Hepatocyte (in vitro differentiated cells): ENCODE results near the gene KCNJ8. TPM values are rescaled to one million over a fixed set of nuclear protein-coding genes. Genes with fewer than 3 reads are reported as not detected.

ENCODE experiments used
- DNase-seq: peaks from one replicate; pipeline ENCODE4 v3.0.0-alpha.2; 2016; ENCODE audit warnings: low spot score
- H2AFZ ChIP-seq: fragments of 200-600 bp; sonication (generic); 2 replicates; pipeline ENCODE4 v1.6.0; 2016; ENCODE audit warnings: antibody characterized with exemption, mild to moderate bottlenecking
- H3K27ac ChIP-seq: fragments of 200-600 bp; sonication (generic); 2 replicates; pipeline ENCODE4 v1.5.1; 2016; ENCODE audit warnings: mild to moderate bottlenecking
- H3K27me3 ChIP-seq: fragments of 200-600 bp; sonication (generic); 2 replicates; pipeline ENCODE4 v1.6.1; 2016
- H3K36me3 ChIP-seq: fragments of 200-600 bp; sonication (generic); replicated peaks from 2 replicates; pipeline ENCODE4 v1.5.1; 2016; ENCODE audit warnings: low read depth; ENCODE audit not compliant: insufficient read depth
- H3K4me1 ChIP-seq: fragments of 200-600 bp; sonication (generic); 2 replicates; pipeline ENCODE4 v1.5.1; 2016; ENCODE audit warnings: mild to moderate bottlenecking, moderate library complexity; ENCODE audit not compliant: insufficient read depth
- H3K4me2 ChIP-seq: fragments of 200-600 bp; sonication (generic); 2 replicates; pipeline ENCODE4 v1.6.0; 2016
- H3K4me3 ChIP-seq: fragments of 200-600 bp; sonication (generic); 2 replicates; pipeline ENCODE4 v1.5.1; 2016; ENCODE audit warnings: mild to moderate bottlenecking
- H3K79me2 ChIP-seq: fragments of 200-600 bp; sonication (generic); 2 replicates; pipeline ENCODE4 v1.6.0; 2017; ENCODE audit warnings: mild to moderate bottlenecking
- H3K9me2 ChIP-seq: fragments of 200-600 bp; sonication (generic); replicated peaks from 2 replicates; pipeline ENCODE4 v1.6.0; 2017; ENCODE audit warnings: mild to moderate bottlenecking; ENCODE audit not compliant: insufficient read depth
- H3K9me3 ChIP-seq: fragments of 200-600 bp; sonication (generic); 2 replicates; pipeline ENCODE4 v1.5.1; 2016; ENCODE audit warnings: low read depth, mild to moderate bottlenecking
- H4K20me1 ChIP-seq: fragments of 200-600 bp; sonication (generic); 2 replicates; pipeline ENCODE4 v1.6.0; 2016; ENCODE audit warnings: mild to moderate bottlenecking; ENCODE audit not compliant: insufficient read depth, poor library complexity, severe bottlenecking
- CTCF ChIP-seq: fragments of 200-600 bp; sonication (generic); IDR thresholded peaks from 2 replicates; pipeline ENCODE4 v1.5.1; 2016; ENCODE audit warnings: antibody characterized with exemption, mild to moderate bottlenecking; ENCODE audit not compliant: poor library complexity
- EZH2 ChIP-seq: fragments of 200-600 bp; sonication (generic); IDR thresholded peaks from 2 replicates; pipeline ENCODE4 v1.6.1; 2016; ENCODE audit warnings: antibody characterized with exemption, mild to moderate bottlenecking, borderline replicate concordance
- EZH2phosphoT487 ChIP-seq: fragments of 200-600 bp; sonication (generic); IDR thresholded peaks from one replicate; pipeline ENCODE4 v1.6.1; 2018; ENCODE audit warnings: antibody characterized with exemption, mild to moderate bottlenecking, low read depth, moderate library complexity; ENCODE audit not compliant: unreplicated experiment, severe bottlenecking
- WGBS: methylation state at CpG from one replicate; pipeline ENCODE4 v1.1.6; 2016; ENCODE audit warnings: low lambda C conversion rate; ENCODE audit errors: missing lambda C conversion rate; 5-methylcytosine and 5-hydroxymethylcytosine counted together
- polyA plus RNA-seq: library from polyadenylated mRNA; unstranded; fragments of >200 nt; fragmentation: Nextera tagmentation; extraction: Ambion mirVana; gene quantifications from 2 replicates; pipeline ENCODE4 v1.2.1, GENCODE V29; 2016
- total RNA-seq: library from RNA; depleted of rRNA; stranded (reverse); fragments of >200 nt; gene quantifications from 2 replicates; pipeline ENCODE4 v1.2.3, GENCODE V29; 2014

Gene KCNJ8
- total and polyA plus RNA-seq, 2 experiments from 2014 or later, result 15.8 to 37.3 TPM

GRCh38 chr12:21775133-21775820 is 771 bp upstream of the KCNJ8 start:
- Histone ChIP-seq H3K27ac (peak overlapping the region; percentile 63), H3K79me2 (no peaks in the 10 kb centered on the region), H3K4me3 (peak overlapping the region; percentile 86), H3K27me3 (peaks cover 5% of the 10 kb centered on the region), H3K9me3 (no peaks in the 10 kb centered on the region), H3K36me3 (no peaks in the 10 kb centered on the region), H3K4me2 (peak overlapping the region; percentile 90), H2AFZ (peak overlapping the region; percentile 83), H3K4me1 (peaks cover 3% of the 10 kb centered on the region), H3K9me2 (no peaks in the 10 kb centered on the region), H4K20me1 (no peaks in the 10 kb centered on the region)
- no peak for DNase-seq
- WGBS, result 29% methylated on average over 14 of the region's 14 CpGs
- TF ChIP-seq CTCF (no peak), EZH2phosphoT487 (no peak), EZH2 (no peak)

DNA sequence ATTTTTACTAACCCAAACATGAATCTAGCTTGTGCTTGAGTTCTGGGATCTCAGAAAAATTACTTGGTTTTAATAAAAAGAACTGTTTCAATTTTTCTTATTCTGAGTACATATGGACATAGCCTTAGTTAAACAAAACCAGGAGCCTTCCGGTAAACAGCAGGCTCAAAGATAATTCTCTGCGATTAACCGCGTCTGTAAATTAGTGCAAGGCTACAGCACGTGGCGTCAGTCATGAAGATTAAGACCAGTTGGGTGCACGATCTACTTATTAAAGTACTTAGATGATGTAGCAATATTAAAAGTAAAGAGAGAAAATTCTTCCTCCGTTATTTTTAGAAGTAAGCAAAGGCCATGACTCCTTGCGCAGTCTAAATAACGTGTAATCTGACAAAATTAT is 700 bp downstream of the KCNJ8 start:
- Histone ChIP-seq H3K4me2 (peak overlapping the region; percentile 90), H3K27ac (peak overlapping the region; percentile 36), H3K4me1 (peaks cover 3% of the 10 kb centered on the region), H3K9me3 (no peaks in the 10 kb centered on the region), H3K9me2 (no peaks in the 10 kb centered on the region), H3K27me3 (peaks cover 5% of the 10 kb centered on the region), H4K20me1 (no peaks in the 10 kb centered on the region), H3K4me3 (peak overlapping the region; percentile 86), H3K79me2 (no peaks in the 10 kb centered on the region), H2AFZ (peak overlapping the region; percentile 83), H3K36me3 (no peaks in the 10 kb centered on the region)
- no peak for TF ChIP-seq EZH2phosphoT487
- TF ChIP-seq EZH2, result no peak
- TF ChIP-seq CTCF, result no peak
- no peak for DNase-seq
- WGBS, result 23% methylated on average over 10 of the region's 10 CpGs

DNA sequence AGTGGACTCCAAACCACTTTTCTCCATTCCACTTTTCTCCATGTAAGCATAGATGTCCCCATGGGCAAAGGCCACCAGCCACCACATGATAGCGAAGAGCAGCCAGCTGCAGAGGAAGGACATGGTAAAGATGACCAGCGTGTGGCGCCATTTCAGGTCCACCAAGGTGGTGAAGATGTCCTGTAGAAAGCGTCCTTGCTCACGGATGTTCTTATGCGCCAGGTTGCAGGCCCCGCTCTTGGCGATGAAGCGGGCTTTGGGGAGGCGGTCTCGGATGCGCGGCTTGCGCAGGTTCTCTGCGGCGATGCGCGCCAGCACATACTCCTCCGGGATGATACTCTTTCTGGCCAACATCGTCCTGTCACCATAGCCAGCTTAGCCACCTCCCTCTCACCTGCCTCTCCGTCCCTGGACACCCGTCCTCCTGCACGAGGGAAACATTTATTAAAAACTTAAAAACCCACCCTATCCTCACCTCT is 1.2 kb downstream of the KCNJ8 start:
- TF ChIP-seq EZH2phosphoT487 (no peak), CTCF (peak; percentile 54), EZH2 (no peak)

More for the DNA sequence above, 1.2 kb downstream of the KCNJ8 start:
- peak overlapping the region; percentile 90 for H3K4me2 ChIP-seq
- H3K9me2 ChIP-seq, result no peaks in the 10 kb centered on the region
- H3K27ac ChIP-seq, result peak overlapping the region; percentile 36
- no peaks in the 10 kb centered on the region for H3K36me3 ChIP-seq
- peaks cover 5% of the 10 kb centered on the region for H3K27me3 ChIP-seq
- 18% methylated on average over 23 of the region's 23 CpGs for WGBS
- DNase-seq, result peak; percentile 76
- H3K9me3 ChIP-seq, result no peaks in the 10 kb centered on the region
- H4K20me1 ChIP-seq, result no peaks in the 10 kb centered on the region
- H3K4me3 ChIP-seq, result peak overlapping the region; percentile 86
- peaks cover 3% of the 10 kb centered on the region for H3K4me1 ChIP-seq
- peak overlapping the region; percentile 83 for H2AFZ ChIP-seq
- H3K79me2 ChIP-seq, result no peaks in the 10 kb centered on the region
